Measurements from ENCODE around the gene AHRR. TPM values are rescaled to one million over a fixed set of nuclear protein-coding genes. Genes with fewer than 3 reads are reported as not detected.

AHRR gene
- total RNA-seq, 1 experiment from 2014 or later = 3.0 TPM

DNA sequence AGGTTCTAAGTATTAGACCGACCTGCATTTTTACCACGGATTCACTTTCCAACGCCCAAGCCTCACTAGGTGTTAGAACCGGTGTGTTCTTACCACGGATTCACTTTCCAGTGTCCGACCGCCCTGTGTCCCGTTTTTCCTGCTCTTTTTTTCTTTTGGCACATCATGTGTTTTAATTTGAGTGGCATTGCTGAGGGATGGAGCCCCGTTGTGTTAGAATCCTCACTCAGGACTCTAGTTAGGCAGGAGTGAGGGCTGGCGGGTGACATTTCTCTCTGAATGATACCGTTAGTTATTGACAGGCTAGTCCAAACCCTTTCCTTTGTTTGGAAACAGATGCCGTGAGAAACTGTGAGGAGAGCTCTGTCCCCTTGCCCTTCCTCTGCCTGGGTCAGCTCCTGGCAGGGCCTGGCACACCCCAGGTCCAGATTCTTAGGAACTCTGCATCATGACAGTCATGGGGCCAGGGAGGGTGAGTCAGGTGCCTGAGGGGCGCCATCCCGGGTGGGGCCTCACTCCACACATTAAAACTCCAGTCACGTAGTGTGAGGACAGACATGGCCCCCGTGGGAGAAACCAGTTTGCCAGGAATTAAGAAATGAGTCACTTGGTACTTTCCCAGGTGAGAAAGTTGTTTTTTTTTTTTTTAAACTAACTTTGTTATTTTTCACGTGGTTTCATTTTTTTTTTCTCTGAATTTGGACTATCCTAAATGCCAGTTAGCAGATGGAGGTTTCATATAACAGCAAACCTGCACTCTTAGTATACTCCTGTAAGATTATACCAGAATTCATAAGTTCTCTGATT is 137.2 kb downstream of the AHRR start:
- DNase-seq (ENCODE audit: low spot score) = no peak

DNA sequence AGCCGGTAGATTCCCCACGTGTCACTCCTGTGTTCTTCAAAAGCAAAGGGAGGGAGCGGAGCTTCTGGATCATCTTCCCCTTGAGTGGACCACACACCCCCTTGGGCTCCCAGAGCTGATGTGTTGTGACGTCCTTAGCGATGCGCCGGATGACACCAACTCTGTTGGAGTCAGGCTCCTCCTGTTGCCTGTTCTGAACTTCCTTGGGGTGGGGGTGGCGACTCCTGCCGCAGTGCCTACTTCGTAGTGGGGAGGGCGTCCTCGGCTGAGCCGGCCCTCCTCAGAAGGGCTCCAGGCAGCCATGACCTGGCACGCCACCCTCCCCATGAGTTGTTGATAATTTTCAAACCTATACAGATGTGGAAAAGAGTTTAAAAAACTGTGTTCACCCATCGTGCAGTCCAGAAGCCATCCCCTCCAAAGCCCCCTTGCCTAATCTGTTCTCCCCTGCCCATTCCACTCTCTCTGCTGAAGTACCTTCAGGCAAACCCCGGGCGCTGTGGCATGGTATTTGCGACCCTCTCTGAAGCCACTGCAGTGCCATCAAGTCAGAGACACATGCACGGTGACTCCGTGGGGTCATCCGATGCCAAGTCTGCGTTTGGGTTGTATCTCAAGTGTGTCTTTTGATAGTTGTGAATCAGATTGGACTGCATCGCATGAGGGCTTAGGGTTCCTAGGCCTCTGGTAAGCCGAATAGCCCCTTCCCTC is 138.2 kb downstream of the AHRR start:
- DNase-seq (ENCODE audit: low spot score) = no peak

DNA sequence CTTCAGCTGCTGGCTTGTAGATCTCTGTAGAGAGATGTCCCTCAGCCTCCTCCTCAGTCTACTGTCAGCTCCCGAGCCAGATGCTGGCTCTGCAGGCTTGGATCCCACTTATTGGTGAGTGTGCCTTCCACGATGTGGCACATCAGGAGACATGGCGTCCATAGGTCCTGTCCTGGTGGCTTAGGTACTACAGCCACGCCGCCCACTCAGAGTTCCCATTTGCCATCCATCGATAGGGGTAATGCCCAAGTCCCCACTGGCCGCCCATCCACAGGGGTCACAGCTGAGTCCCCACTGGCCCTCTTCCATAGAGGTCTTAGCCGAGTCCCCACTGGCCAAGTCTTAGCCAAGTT is 138.7 kb downstream of the AHRR start:
- no peak for DNase-seq (ENCODE audit: low spot score)

DNA sequence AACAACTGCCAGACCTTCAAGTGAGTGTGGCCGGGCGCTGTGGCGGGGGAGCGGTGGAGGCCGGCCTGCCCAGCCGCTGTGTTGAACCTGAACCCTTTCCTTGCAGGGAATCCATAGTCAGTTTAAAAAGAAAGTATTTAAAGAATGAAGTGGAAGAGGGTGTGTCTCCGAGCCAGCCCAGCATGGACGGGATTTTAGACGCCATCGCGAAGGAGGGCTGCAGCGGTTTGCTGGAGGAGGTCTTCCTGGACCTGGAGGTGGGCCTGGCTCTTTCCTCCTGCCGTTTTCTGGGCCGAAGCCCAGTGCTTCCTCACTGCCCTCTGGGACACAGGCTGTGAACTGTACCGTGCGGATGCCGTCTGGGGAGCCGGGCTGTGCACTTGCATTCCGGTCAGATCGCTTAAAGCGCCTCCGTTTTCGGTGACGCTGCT is 140.6 kb downstream of the AHRR start:
- DNase-seq (ENCODE audit: low spot score) = no peak

DNA sequence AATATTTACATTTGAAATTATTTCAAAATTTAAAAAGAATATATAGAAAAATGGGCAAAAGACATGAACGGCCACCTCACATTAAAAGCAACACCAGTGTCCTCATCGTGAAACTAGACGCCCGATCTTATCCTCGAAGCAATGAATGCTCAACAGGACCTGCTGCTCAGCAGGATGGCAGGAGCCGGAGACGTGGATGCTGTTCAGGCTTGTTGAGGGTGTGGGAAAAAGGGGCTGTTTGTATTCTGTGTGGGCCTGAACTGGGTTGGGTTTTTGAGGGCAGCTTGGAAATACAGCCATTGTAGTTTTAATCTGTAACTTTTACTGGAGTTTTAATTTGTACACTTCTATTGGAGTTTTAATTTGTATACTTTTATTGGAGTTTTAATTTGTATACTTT is 141.8 kb downstream of the AHRR start:
- no peak for DNase-seq (ENCODE audit: low spot score)

DNA sequence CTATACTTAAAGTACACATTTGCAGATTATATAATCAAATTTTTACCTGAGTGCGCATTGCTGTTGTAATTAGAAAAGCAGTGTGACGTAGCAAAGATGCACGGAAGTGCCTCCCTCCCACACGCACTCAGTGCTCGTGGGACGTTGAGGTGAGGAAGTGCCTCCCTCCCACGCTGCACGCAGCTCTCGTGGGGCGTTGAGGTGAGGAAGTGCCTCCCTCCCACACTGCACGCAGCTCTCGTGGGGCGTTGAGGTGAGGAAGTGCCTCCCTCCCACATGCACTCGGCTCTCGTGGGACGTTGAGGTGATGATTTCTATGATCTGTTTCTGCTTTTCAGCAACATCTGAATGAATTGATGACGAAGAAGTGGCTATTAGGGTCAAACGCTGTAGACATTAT is 142.4 kb downstream of the AHRR start:
- DNase-seq (ENCODE audit: low spot score) = no peak

- no peak for DNase-seq (ENCODE audit: low spot score)
Observed at GRCh38 chr5:464446-464842, 142.9 kb downstream of the AHRR start.

DNA sequence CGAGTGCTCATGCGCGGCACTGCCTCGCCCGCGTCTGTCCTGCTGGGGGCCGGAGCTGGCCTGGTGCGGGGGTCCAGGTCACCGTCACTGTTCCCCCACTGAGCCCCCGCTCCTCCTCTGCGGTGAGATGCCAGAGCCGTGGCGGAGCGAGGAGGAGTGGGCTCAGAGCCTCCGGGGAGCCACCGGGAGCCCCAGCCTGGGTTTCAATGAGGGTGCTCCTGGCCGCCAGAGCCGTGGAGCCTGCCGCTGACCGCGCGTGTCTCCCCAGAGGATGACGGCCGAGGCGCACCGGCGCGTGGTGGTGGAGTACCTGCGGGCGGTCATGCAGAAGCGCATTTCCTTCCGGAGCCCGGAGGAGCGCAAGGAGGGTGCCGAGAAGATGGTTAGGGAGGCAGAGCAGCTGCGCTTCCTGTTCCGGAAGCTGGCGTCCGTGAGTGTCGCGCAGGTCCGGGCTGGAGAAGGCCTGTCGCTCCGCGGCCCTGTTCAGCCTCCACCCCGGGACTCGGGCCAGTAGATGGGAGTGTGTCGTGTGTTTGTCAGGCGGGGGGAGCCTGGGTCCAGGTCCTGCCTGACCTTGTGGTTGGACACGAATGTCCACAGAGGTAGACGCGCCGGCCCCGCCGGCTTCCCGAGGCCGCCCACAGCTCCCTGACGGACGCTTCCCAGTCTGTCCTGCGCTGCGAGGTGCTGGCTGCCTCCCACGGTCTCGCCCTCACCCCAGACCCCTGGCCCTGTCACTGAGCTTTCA is 143.5 kb downstream of the AHRR start:
- no peak for DNase-seq (ENCODE audit: low spot score)

GRCh38 chr5:465591-466403 is 144.3 kb downstream of the AHRR start:
- DNase-seq (ENCODE audit: low spot score) = no peak

GRCh38 chr5:466661-467310 is 145.3 kb downstream of the AHRR start:
- DNase-seq (ENCODE audit: low spot score) = no peak

DNA sequence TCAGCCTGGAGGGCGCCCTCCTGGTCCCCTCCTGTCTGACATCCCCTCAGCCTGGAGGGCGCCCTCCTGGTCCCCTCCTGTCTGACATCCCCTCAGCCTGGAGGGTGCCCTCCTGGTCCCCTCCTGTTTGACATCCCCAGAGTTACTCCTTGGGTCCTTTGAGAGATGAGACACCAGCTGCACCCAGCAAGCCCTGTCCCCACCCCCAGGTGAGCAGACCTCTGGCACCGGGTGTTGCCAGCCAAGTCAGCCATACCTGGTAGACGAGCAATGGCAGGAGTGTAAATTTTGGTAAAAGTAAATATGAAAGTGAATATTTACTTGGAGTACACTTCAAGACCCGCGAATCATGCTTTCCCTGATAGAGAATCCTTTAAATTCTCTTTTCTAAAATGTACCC is 146.9 kb downstream of the AHRR start:
- no peak for DNase-seq (ENCODE audit: low spot score)

DNA sequence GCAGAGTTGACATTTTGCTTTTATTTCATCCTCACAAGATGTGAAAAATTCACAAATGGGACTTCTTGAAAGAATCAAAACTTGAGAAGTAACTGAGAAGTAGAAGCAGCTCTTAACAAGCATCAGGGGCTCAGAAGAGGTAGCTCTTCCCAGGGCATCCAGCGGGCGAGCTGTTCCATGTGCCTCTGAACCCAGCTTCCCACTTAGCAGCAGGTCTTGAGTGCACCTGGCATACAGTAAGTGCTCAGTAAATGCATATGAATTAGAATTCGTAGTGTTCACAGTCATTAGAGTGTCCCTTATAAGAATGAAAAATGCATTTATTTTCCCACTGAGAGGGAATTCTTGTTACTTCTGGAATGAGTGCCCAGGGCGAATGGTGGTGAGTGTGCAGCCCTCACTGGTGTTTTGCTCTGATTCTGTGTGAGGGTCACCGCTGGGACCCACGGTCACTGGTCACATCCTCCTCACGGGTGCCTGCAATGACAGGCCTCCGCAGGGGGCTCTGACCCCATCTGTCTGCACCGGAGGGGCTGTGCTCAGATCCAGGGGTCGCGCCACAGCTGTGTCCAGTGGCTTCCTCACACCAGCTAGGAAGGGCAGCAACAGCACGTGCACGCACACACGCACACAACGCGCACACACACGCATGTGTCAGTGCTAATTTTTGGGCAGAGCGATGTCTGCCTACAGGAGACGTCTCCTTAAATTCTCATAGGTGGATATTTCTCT is 148.4 kb downstream of the AHRR start:
- no peak for DNase-seq (ENCODE audit: low spot score)

DNA sequence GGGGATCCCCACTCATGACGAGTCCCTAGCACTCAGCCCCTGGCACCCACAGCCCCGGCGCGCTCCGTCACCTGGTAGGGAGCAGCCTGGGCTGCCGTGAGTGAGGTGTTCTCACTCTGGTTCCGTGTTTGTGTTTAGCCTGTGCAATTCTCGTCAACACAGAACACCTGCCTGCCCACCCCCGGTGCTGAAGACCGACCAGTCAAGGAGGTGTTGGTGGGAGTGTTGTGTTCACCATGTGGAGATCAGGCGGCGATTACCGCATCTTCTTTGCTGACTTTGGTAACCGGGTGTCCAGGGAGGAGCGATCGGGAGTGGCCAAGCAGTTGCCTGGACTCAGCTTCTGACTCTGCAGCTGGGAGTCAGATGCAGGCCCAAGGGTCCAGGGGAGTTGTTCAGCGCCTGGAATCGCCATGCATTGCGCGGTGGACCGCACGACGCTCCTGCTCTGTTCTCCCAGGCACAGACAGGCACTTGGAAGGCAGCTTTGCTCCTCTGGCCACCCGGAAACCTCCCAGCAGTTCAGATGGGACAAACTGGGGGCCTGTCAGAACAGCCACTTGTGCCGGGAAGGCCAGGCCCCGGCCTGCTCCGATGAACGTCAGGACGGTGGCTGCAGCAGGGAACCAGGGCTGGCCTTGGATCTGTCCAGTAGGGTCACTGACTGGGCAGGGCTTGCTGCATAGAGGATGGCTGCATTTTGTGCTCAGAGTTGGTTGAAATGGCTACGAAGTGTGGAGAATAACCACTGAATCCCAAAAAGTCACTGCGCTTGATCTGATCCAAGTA is 149.6 kb downstream of the AHRR start:
- no peak for DNase-seq (ENCODE audit: low spot score)

GRCh38 chr5:471750-472058 is 150.2 kb downstream of the AHRR start:
- DNase-seq (ENCODE audit: low spot score) = no peak

GRCh38 chr5:472076-472655 is 150.7 kb downstream of the AHRR start:
- DNase-seq (ENCODE audit: low spot score) = peak; percentile 69

- peak; percentile 90 for DNase-seq (ENCODE audit: low spot score)
Observed at GRCh38 chr5:472656-473550, 151.4 kb downstream of the AHRR start.

DNA sequence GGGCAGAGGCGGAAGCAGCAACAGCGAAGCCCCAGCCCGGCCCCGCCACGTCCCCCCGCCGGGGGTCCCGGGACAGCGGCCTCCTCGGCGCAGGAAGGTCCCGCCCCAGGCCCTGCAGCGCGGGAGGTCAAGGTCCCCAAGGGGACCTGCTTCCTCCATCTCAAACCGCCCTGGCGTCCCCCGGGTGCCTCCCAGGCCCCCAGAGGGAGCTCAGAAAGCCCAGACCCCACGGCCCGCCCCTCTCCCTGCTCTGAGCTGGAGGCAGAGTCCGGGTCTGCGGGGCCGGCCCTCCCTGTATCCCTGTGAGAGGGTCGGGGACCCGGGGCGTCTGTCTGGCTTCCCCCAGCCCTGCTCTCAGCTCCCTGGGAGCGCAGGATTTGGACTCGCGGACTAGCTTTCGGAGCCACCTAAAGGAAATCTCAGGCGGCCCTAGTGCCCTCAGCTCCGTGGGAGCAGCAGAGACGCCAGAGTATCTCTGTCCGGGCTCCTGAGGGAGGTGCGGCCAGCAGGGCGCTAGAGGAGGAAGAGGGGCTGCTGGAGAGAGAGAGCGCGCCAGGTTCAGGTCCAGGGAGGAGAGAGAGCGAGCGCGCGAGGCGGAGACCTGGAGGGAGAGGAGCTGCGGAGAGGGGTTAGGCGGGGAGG is 152.2 kb downstream of the AHRR start:
- DNase-seq (ENCODE audit: low spot score) = peak; percentile 60
